Tibial nerve (tissue), 4 donors: ENCODE measurements around the gene CRYGN.

Source experiments
- CTCF ChIP-seq, 5 experiments: fragments of 200-600 bp in 3 of 5; fragments of 450-650 bp in 2 of 5; sonication (generic) in 3 of 5; IDR thresholded peaks; one replicate each; pipeline ENCODE4 v1.5.1; 2016 to 2019; ENCODE audit warnings: antibody characterized with exemption in 5 of 5, mild to moderate bottlenecking in 3 of 5, moderate library complexity in 2 of 5
- EP300 ChIP-seq, 2 donors: sonication (generic); formaldehyde crosslinking; IDR thresholded peaks; one replicate each; pipeline ENCODE4 v1.6.1; 2017; ENCODE audit warnings: antibody characterized with exemption in 2 of 2, mild to moderate bottlenecking in 1 of 2
- POLR2A ChIP-seq, 2 donors: fragments of 450-650 bp; IDR thresholded peaks; one replicate each; pipeline ENCODE4 v1.6.1; 2017; ENCODE audit warnings: antibody characterized with exemption in 2 of 2, mild to moderate bottlenecking in 2 of 2, moderate library complexity in 2 of 2

DNA sequence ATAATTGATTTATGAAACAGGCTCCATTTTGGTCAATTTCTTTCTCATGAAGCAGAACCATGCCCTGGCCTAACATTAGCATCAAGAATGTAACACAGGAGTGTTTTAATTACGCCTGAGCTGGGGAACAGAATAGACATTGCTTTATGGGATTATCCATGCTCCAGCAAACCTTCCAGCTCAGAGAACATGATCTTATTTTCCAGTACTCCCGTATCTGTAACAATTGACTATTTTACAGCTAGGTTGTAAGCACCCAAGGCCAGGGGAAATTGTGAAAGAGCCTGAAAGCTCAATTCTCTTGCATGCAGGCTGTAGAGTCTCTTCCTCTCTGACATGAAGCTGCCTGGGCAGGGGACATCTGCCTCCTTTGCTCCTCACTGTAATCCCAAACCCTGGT, 30.8 kb upstream of the CRYGN start:
- TF ChIP-seq CTCF (IDR thresholded peaks at IDR 0.05) (no peak), POLR2A (IDR thresholded peaks at IDR 0.05) (no peak), EP300 (IDR thresholded peaks at IDR 0.05) (no peak)
